ENCODE measurements around the gene DAPL1.

DAPL1 gene

GRCh38 chr2:158756976-158757375 is 38.1 kb upstream of the DAPL1 start:
- Histone ChIP-seq H3K27ac (ENCODE audit: low read length) (no peak overlapping the region), H3K36me3 (ENCODE audit: control insufficient read depth, insufficient read depth, low read length) (no peaks in the 10 kb centered on the region), H3K4me3 (ENCODE audit: low read length) (no peak overlapping the region), H3K27me3 (ENCODE audit: control insufficient read depth, insufficient read depth, low read length) (no peaks in the 10 kb centered on the region), H3K4me1 (ENCODE audit: control insufficient read depth, insufficient read depth, low read length) (no peaks in the 10 kb centered on the region), H3K9me3 (ENCODE audit: control insufficient read depth, insufficient read depth, low read length) (no peaks in the 10 kb centered on the region)
- DNase-seq (ENCODE audit: low read depth, low spot score) = no peak
- no CpG with 5 or more reads among the region's 10 CpGs for WGBS (ENCODE audit: insufficient coverage, insufficient read length)

- no CpG with 5 or more reads among the region's 1 CpG for WGBS (ENCODE audit: insufficient coverage, insufficient read length)
- Histone ChIP-seq H3K9me3 (ENCODE audit: control insufficient read depth, insufficient read depth, low read length) (no peaks in the 10 kb centered on the region), H3K4me3 (ENCODE audit: low read length) (no peak overlapping the region), H3K27me3 (ENCODE audit: control insufficient read depth, insufficient read depth, low read length) (no peaks in the 10 kb centered on the region), H3K27ac (ENCODE audit: low read length) (no peak overlapping the region), H3K36me3 (ENCODE audit: control insufficient read depth, insufficient read depth, low read length) (no peaks in the 10 kb centered on the region), H3K4me1 (ENCODE audit: control insufficient read depth, insufficient read depth, low read length) (no peaks in the 10 kb centered on the region)
- DNase-seq (ENCODE audit: low read depth, low spot score) = no peak
Observed at GRCh38 chr2:158760887-158761286, 34.2 kb upstream of the DAPL1 start.

- H3K4me1 ChIP-seq (ENCODE audit: control insufficient read depth, insufficient read depth, low read length) = no peaks in the 10 kb centered on the region
- no peaks in the 10 kb centered on the region for H3K27me3 ChIP-seq (ENCODE audit: control insufficient read depth, insufficient read depth, low read length)
- H3K9me3 ChIP-seq (ENCODE audit: control insufficient read depth, insufficient read depth, low read length) = no peaks in the 10 kb centered on the region
- H3K27ac ChIP-seq (ENCODE audit: low read length) = no peak overlapping the region
- no CpG with 5 or more reads among the region's 4 CpGs for WGBS (ENCODE audit: insufficient coverage, insufficient read length)
- H3K36me3 ChIP-seq (ENCODE audit: control insufficient read depth, insufficient read depth, low read length) = no peaks in the 10 kb centered on the region
- H3K4me3 ChIP-seq (ENCODE audit: low read length) = no peak overlapping the region
- DNase-seq (ENCODE audit: low read depth, low spot score) = no peak
Observed at GRCh38 chr2:158761621-158762020, 33.5 kb upstream of the DAPL1 start.

- WGBS (ENCODE audit: insufficient coverage, insufficient read length) = no CpG with 5 or more reads among the region's 3 CpGs
- H3K4me1 ChIP-seq (ENCODE audit: control insufficient read depth, insufficient read depth, low read length) = no peaks in the 10 kb centered on the region
- H3K9me3 ChIP-seq (ENCODE audit: control insufficient read depth, insufficient read depth, low read length) = no peaks in the 10 kb centered on the region
- H3K4me3 ChIP-seq (ENCODE audit: low read length) = no peak overlapping the region
- H3K27me3 ChIP-seq (ENCODE audit: control insufficient read depth, insufficient read depth, low read length) = no peaks in the 10 kb centered on the region
- no peak overlapping the region for H3K27ac ChIP-seq (ENCODE audit: low read length)
- no peaks in the 10 kb centered on the region for H3K36me3 ChIP-seq (ENCODE audit: control insufficient read depth, insufficient read depth, low read length)
- DNase-seq (ENCODE audit: low read depth, low spot score) = no peak
Observed at GRCh38 chr2:158762336-158762735, 32.8 kb upstream of the DAPL1 start.

GRCh38 chr2:158766524-158766923 is 28.6 kb upstream of the DAPL1 start:
- Histone ChIP-seq H3K4me1 (ENCODE audit: control insufficient read depth, insufficient read depth, low read length) (no peaks in the 10 kb centered on the region; the same call in 1 of the 2 replicates), H3K36me3 (ENCODE audit: control insufficient read depth, insufficient read depth, low read length) (no peaks in the 10 kb centered on the region), H3K27me3 (ENCODE audit: control insufficient read depth, insufficient read depth, low read length) (no peaks in the 10 kb centered on the region), H3K27ac (ENCODE audit: low read length) (no peak overlapping the region), H3K9me3 (ENCODE audit: control insufficient read depth, insufficient read depth, low read length) (no peaks in the 10 kb centered on the region), H3K4me3 (ENCODE audit: low read length) (no peak overlapping the region)
- DNase-seq (ENCODE audit: low read depth, low spot score) = no peak

GRCh38 chr2:158772306-158773078 is 22.6 kb upstream of the DAPL1 start:
- no peak for DNase-seq (ENCODE audit: low read depth, low spot score)
- H3K27ac ChIP-seq (ENCODE audit: low read length) = no peak overlapping the region
- H3K4me1 ChIP-seq (ENCODE audit: control insufficient read depth, insufficient read depth, low read length) = no peaks in the 10 kb centered on the region; the same call in 1 of the 2 replicates
- H3K9me3 ChIP-seq (ENCODE audit: control insufficient read depth, insufficient read depth, low read length) = no peaks in the 10 kb centered on the region
- no peaks in the 10 kb centered on the region for H3K36me3 ChIP-seq (ENCODE audit: control insufficient read depth, insufficient read depth, low read length)
- no CpG with 5 or more reads among the region's 8 CpGs for WGBS (ENCODE audit: insufficient coverage, insufficient read length)
- no peaks in the 10 kb centered on the region for H3K27me3 ChIP-seq (ENCODE audit: control insufficient read depth, insufficient read depth, low read length)
- H3K4me3 ChIP-seq (ENCODE audit: low read length) = no peak overlapping the region

GRCh38 chr2:158773121-158773520 is 22.0 kb upstream of the DAPL1 start:
- WGBS (ENCODE audit: insufficient coverage, insufficient read length) = no CpG with 5 or more reads among the region's 1 CpG
- Histone ChIP-seq H3K27ac (ENCODE audit: low read length) (no peak overlapping the region), H3K27me3 (ENCODE audit: control insufficient read depth, insufficient read depth, low read length) (no peaks in the 10 kb centered on the region), H3K4me3 (ENCODE audit: low read length) (no peak overlapping the region), H3K36me3 (ENCODE audit: control insufficient read depth, insufficient read depth, low read length) (no peaks in the 10 kb centered on the region), H3K9me3 (ENCODE audit: control insufficient read depth, insufficient read depth, low read length) (no peaks in the 10 kb centered on the region), H3K4me1 (ENCODE audit: control insufficient read depth, insufficient read depth, low read length) (no peaks in the 10 kb centered on the region; the same call in 1 of the 2 replicates)
- DNase-seq (ENCODE audit: low read depth, low spot score) = no peak

- DNase-seq (ENCODE audit: low read depth, low spot score) = no peak
- Histone ChIP-seq H3K4me3 (ENCODE audit: low read length) (no peak overlapping the region), H3K9me3 (ENCODE audit: control insufficient read depth, insufficient read depth, low read length) (no peaks in the 10 kb centered on the region), H3K27ac (ENCODE audit: low read length) (no peak overlapping the region), H3K36me3 (ENCODE audit: control insufficient read depth, insufficient read depth, low read length) (no peaks in the 10 kb centered on the region), H3K27me3 (ENCODE audit: control insufficient read depth, insufficient read depth, low read length) (no peaks in the 10 kb centered on the region), H3K4me1 (ENCODE audit: control insufficient read depth, insufficient read depth, low read length) (no peaks in the 10 kb centered on the region; the same call in 1 of the 2 replicates)
- no CpG with 5 or more reads among the region's 1 CpG for WGBS (ENCODE audit: insufficient coverage, insufficient read length)
Observed at GRCh38 chr2:158774681-158775080, 20.4 kb upstream of the DAPL1 start.

GRCh38 chr2:158775273-158776027 is 19.7 kb upstream of the DAPL1 start:
- no peaks in the 10 kb centered on the region; the same call in 1 of the 2 replicates for H3K4me1 ChIP-seq (ENCODE audit: control insufficient read depth, insufficient read depth, low read length)
- WGBS (ENCODE audit: insufficient coverage, insufficient read length) = no CpG with 5 or more reads among the region's 3 CpGs
- H3K27ac ChIP-seq (ENCODE audit: low read length) = no peak overlapping the region
- H3K36me3 ChIP-seq (ENCODE audit: control insufficient read depth, insufficient read depth, low read length) = no peaks in the 10 kb centered on the region
- no peak overlapping the region for H3K4me3 ChIP-seq (ENCODE audit: low read length)
- no peak for DNase-seq (ENCODE audit: low read depth, low spot score)
- H3K27me3 ChIP-seq (ENCODE audit: control insufficient read depth, insufficient read depth, low read length) = no peaks in the 10 kb centered on the region
- H3K9me3 ChIP-seq (ENCODE audit: control insufficient read depth, insufficient read depth, low read length) = no peaks in the 10 kb centered on the region

- WGBS (ENCODE audit: insufficient coverage, insufficient read length) = no CpG with 5 or more reads among the region's 2 CpGs
- no peaks in the 10 kb centered on the region; the same call in 1 of the 2 replicates for H3K4me1 ChIP-seq (ENCODE audit: control insufficient read depth, insufficient read depth, low read length)
- no peaks in the 10 kb centered on the region for H3K36me3 ChIP-seq (ENCODE audit: control insufficient read depth, insufficient read depth, low read length)
- H3K9me3 ChIP-seq (ENCODE audit: control insufficient read depth, insufficient read depth, low read length) = no peaks in the 10 kb centered on the region
- H3K4me3 ChIP-seq (ENCODE audit: low read length) = no peak overlapping the region
- no peaks in the 10 kb centered on the region for H3K27me3 ChIP-seq (ENCODE audit: control insufficient read depth, insufficient read depth, low read length)
- DNase-seq (ENCODE audit: low read depth, low spot score) = no peak
- no peak overlapping the region for H3K27ac ChIP-seq (ENCODE audit: low read length)
Observed at GRCh38 chr2:158776231-158776630, 18.9 kb upstream of the DAPL1 start.

All from iPS DF 6.9 (cell line).